ENCODE data around the gene POU2F2.
"Not testable (repeated sequence)": the region's sequence is repeated elsewhere in the genome, so short reads cannot be mapped to it uniquely, and the experiment has no call there.

Gene POU2F2

GRCh38 chr19:42053037-42053935 lies 79.0 kb downstream of the POU2F2 start:
- TF ChIP-seq, protein P1, sequence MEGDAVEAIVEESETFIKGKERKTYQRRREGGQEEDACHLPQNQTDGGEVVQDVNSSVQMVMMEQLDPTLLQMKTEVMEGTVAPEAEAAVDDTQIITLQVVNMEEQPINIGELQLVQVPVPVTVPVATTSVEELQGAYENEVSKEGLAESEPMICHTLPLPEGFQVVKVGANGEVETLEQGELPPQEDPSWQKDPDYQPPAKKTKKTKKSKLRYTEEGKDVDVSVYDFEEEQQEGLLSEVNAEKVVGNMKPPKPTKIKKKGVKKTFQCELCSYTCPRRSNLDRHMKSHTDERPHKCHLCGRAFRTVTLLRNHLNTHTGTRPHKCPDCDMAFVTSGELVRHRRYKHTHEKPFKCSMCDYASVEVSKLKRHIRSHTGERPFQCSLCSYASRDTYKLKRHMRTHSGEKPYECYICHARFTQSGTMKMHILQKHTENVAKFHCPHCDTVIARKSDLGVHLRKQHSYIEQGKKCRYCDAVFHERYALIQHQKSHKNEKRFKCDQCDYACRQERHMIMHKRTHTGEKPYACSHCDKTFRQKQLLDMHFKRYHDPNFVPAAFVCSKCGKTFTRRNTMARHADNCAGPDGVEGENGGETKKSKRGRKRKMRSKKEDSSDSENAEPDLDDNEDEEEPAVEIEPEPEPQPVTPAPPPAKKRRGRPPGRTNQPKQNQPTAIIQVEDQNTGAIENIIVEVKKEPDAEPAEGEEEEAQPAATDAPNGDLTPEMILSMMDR (conservative IDR thresholded peaks at IDR 0.05) = no peak
- no peak overlapping the region for H3K27ac ChIP-seq

DNA sequence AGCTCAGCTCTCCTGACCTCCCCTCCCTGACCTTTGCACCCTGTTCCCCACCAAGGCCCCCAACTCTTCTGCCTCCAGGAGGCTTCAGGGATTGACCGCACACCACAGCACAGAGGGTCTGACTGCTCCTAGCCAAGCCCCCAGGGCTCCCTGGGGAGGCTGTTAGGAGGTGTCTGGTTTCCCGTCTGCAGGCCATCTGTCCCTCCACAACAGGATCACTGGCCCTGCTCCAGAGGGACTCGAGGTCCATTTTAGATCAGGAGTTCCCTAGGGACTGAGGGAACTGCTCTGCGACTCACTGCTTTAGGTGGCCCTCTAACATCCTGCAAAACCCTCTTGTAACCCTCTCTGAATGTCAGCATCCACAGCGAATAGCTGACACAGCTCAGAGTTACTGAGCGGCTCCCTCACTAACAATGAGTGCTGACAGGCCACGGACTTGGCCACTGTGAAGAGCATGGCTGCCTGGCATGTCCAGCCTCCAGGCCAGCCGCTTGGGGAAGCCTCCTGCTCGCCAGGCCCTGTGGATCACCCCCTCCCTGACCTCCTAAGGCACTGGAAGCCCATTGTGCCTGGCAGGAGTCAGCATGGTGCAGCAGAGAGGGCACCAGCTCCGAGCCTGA lies 79.9 kb downstream of the POU2F2 start:
- no peak overlapping the region for H3K27ac ChIP-seq
- TF ChIP-seq, protein P1 (conservative IDR thresholded peaks at IDR 0.05) = no peak
- no peak for TF ChIP-seq ZFX (IDR thresholded peaks at IDR 0.05)

DNA sequence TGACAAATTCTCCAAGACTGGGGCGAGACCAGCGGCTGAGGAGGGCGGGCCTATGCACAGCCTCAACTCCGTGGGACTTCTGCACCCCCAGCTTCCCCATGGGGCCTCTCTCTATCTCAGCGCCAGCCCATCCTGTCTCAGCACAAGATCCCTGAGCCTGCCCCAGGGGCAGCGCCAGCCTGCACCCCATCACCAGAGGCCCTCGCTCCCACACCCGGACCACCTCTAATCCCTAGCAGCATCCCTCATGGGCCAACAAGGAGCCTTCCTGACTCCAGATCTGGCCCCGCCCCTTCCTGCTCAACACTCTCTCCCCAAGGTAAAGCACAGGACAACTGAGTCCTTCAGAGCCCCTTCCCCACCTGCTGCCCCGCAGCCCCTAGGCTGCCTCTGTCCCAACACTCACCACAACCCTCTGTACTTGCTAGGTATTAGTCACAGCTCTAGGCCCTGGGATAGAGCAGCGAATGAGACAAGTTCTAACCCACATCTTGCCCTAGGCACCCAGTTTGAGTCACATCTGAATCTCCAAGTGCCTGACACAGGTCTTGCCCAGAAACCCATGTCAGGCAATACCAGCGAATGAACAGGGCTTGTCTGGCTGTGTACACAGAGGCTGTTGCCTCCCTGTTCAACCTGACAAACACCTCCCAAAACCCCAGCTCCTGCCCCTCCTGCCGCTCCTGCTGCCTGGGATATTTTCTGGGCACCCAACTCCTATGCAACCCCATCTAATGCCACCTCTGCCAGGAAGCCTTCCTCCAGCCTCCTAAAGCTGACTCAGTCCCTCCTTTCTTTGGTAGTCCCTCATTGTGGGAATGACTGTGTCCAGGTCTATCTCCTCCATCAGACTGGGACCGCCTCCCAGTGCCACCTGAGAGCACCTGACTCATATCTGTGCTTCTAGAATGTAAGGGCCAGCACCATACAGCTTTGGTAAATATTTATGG lies 80.8 kb downstream of the POU2F2 start:
- no peak overlapping the region for H3K27ac ChIP-seq
- TF ChIP-seq, protein P1 (conservative IDR thresholded peaks at IDR 0.05) = no peak

DNA sequence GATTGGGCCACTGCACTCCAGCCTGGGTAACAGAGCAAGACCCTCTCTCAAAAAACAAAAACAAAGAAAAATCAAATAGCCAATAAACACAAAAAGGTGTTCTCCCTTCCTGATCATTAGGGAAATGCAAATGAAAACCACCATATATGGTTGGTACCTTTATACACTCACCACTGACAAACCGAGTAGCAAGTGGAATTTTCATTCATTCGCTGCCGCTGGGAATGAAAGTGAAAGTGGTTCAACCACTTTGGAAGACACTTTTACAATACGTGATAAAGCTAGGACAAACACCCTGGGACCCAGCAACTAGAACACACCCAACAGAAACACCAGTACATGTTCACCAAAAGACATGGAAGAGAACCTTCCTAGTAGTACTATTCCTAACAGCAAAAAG lies 83.3 kb downstream of the POU2F2 start:
- H3K27ac ChIP-seq = no peak overlapping the region
- TF ChIP-seq, protein P1 (conservative IDR thresholded peaks at IDR 0.05) = no peak
- no peak for TF ChIP-seq ZFX (IDR thresholded peaks at IDR 0.05)

DNA sequence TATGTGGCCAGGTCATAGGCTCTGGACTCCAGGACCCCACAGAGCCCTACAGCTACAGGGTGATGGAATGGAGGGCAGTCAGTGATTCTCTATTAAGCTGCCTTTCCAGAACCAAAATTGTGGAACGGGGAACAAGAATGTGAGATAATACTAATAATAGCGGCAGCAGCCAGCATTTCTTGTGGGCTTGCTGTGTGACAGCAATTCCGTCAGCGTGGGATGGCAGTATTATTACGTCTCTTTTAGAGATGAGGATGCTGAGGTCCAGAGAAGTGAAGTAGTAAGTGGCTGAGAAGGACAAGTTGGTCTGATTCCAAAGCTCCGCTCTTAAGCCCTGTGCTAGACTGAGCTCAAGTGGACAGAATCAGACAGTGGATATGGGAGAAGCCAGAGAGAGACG lies 86.7 kb downstream of the POU2F2 start:
- H3K27ac ChIP-seq = no peak overlapping the region
- no peak for TF ChIP-seq ZFX (IDR thresholded peaks at IDR 0.05)
- TF ChIP-seq, protein P1 (conservative IDR thresholded peaks at IDR 0.05) = no peak

DNA sequence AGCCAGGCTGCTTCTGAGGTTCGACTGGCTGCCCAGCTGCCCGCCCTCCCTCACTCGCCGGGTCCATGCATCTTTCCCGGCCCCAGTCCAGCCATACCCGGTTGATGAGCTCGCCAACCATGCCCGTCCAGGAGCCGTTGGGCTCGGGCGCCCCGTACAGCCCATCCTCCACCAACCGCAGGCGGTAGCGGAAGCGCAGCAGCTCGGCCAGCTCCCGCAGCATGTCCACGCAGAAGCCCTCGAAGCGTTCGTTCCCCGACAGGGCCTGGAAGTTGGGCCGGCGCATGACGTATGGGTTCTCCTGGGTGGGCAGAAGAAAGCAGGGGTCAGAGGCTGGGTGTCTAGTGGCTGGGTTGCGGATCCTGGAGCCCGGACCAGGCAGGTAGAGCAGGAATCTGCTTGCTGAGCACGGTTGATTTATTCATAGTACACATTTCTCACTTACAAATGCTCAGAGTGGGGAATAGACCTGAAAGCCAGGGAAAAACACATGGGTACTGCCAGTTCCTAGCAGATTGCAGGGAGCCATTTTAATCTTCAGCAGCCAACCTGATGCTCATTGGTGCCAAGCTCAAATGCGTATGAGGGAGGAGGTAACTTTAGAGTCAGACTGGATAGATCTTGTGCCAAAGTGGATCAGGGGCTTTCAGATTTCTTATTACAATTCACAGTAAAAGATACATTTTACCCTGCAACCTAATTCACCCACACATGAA lies 89.6 kb downstream of the POU2F2 start:
- no peak overlapping the region for H3K27ac ChIP-seq
- TF ChIP-seq ZFX (IDR thresholded peaks at IDR 0.05) = no peak
- TF ChIP-seq, protein P1 (conservative IDR thresholded peaks at IDR 0.05) = no peak

- not testable (repeated sequence) for H3K27ac ChIP-seq
Observed at GRCh38 chr19:42040491-42040890, 91.8 kb downstream of the POU2F2 start.

Measured in C4-2B (cell line).